Measurements from ENCODE around the gene GPD2. TPM values are rescaled to one million over a fixed set of nuclear protein-coding genes. Genes with fewer than 3 reads are reported as not detected.
A peak's percentile ranks its signal among the peaks of the same experiment; 100 is the strongest.

The GPD2 gene
- total and polyA plus RNA-seq, 5 donors = 6.0 to 22.3 (median 16.0) TPM

DNA sequence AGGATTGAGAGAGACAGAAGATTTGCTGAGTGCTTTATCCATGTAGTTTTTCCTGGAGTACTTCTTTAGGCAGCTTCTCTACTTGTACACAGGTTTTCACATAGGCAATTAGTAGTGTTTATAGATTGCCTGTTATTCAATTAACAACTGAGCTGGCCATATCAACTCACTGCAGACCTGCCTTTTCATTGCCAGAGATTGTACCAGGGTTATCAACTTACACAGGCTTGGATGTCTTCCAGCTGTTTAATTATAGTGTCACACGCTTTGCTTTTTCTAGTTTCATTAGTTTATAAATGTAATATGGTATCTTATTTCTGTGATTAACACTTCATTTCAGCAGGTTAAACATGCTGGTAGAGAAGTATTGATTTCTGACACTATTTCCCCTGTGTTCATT lies 125.9 kb downstream of the GPD2 start:
- no peak for ATAC-seq
- DNase-seq = no peak
- WGBS = 34% methylated on average over 1 of the region's 1 CpG

DNA sequence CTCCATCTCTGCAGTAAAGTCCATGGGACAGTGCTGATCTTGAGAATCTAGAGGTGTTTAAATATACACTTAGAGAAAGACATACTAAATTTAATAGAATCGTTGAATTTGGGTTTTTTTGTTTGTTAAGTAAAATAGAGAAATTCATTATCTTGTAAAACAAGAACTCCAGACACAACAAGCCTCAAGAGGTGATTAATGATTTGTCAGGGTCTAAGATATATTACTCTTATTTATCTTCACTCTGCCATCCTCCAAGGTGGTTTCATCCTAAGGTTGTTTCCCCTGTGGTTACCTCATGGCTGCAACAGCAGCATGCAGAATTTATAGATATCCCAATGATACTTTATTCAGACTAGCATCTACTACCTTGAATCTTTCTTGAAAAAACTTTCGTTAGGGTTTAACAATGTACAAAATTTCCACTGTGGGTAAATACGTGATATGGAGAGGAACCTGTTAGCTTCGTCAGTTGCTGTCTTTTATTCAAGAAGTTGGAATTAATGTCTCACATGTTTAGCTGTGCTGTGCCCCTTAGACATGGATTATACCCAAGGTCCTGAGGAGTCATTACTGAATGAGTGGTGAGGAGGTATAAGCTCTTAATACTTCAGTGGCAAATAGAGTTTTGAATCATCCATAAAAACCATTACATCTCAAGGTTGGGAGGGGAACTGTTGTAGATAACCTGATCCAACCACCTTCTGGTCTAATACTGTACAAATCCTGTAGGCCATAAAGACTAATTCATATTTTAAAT lies 128.0 kb downstream of the GPD2 start:
- DNase-seq = no peak
- WGBS = 97% methylated on average over 4 of the region's 4 CpGs

More for the DNA sequence above, 125.9 kb downstream of the GPD2 start:
- intact Hi-C loops (cut with DNase I) = no loop called here
- Histone ChIP-seq H3K4me1 (ENCODE audit: control insufficient read depth, insufficient read depth, low read length) (no peaks in the 10 kb centered on the region), H3K4me3 (ENCODE audit: low read length) (no peak overlapping the region), H3K27me3 (ENCODE audit: control insufficient read depth, insufficient read depth) (no peaks in the 10 kb centered on the region), H3K27ac (ENCODE audit: low read length) (no peak overlapping the region), H3K9me3 (ENCODE audit: control insufficient read depth, low read length) (no peaks in the 10 kb centered on the region)

DNA sequence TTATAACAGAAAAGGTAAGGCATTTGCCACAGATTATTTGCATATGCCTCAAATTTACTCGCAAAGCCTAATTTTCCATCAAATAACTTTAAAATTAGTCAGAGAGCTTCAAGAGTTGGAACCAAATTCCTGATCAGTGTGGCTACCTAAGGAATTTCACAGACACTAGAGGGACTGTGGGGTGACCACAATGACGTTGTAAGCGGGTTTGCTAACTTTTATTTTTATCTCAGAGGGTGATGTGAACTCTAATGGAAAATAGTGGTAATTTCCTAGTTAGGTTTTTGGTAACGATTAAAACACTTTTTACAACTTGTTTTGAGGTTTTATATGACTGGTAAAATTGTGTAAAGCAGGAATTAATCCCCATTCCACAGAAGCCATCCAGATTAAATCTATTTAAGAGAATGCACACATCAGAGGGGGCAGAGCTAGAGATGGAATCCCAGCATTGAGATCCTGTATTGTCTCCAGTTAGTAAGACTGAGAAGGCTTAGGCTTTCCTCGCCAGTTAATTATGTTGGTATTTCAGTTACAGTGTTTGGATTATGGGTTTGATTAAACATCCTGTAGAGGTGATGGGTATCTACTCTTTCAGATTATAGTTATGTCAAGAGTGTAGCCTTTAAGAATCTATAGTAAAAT lies 129.0 kb downstream of the GPD2 start:
- Histone ChIP-seq H3K4me3 (ENCODE audit: low read length) (no peak overlapping the region), H3K27ac (ENCODE audit: low read length) (no peak overlapping the region), H3K27me3 (ENCODE audit: control insufficient read depth, insufficient read depth) (no peaks in the 10 kb centered on the region), H3K4me1 (ENCODE audit: control insufficient read depth, insufficient read depth, low read length) (no peaks in the 10 kb centered on the region), H3K9me3 (ENCODE audit: control insufficient read depth, low read length) (no peaks in the 10 kb centered on the region)
- no peak for DNase-seq
- intact Hi-C loops (cut with DNase I) = no loop called here
- WGBS = 81% methylated on average over 5 of the region's 5 CpGs
- no peak for ATAC-seq

More for the DNA sequence above, 128.0 kb downstream of the GPD2 start:
- H3K4me3 ChIP-seq (ENCODE audit: low read length) = no peak overlapping the region
- no peak for ATAC-seq
- H3K4me1 ChIP-seq (ENCODE audit: control insufficient read depth, insufficient read depth, low read length) = no peaks in the 10 kb centered on the region
- no peak overlapping the region for H3K27ac ChIP-seq (ENCODE audit: low read length)
- no peaks in the 10 kb centered on the region for H3K9me3 ChIP-seq (ENCODE audit: control insufficient read depth, low read length)
- intact Hi-C loops (cut with DNase I) = no loop called here
- no peaks in the 10 kb centered on the region for H3K27me3 ChIP-seq (ENCODE audit: control insufficient read depth, insufficient read depth)

GRCh38 chr2:156573710-156574109 lies 137.5 kb downstream of the GPD2 start:
- DNase-seq = no peak
- ATAC-seq = no peak
- intact Hi-C loops (cut with DNase I) = no loop called here
- H3K9me3 ChIP-seq (ENCODE audit: control insufficient read depth, low read length) = no peaks in the 10 kb centered on the region
- 89% methylated on average over 2 of the region's 2 CpGs for WGBS
- H3K27me3 ChIP-seq (ENCODE audit: control insufficient read depth, insufficient read depth) = no peaks in the 10 kb centered on the region
- H3K27ac ChIP-seq (ENCODE audit: low read length) = no peak overlapping the region
- H3K4me1 ChIP-seq (ENCODE audit: control insufficient read depth, insufficient read depth, low read length) = no peaks in the 10 kb centered on the region
- H3K4me3 ChIP-seq (ENCODE audit: low read length) = no peak overlapping the region

GRCh38 chr2:156574112-156574511 lies 137.9 kb downstream of the GPD2 start:
- no peak for DNase-seq
- no peak for ATAC-seq
- Histone ChIP-seq H3K9me3 (ENCODE audit: control insufficient read depth, low read length) (no peaks in the 10 kb centered on the region), H3K4me1 (ENCODE audit: control insufficient read depth, insufficient read depth, low read length) (no peaks in the 10 kb centered on the region), H3K27me3 (ENCODE audit: control insufficient read depth, insufficient read depth) (no peaks in the 10 kb centered on the region), H3K4me3 (ENCODE audit: low read length) (no peak overlapping the region), H3K27ac (ENCODE audit: low read length) (no peak overlapping the region)
- intact Hi-C loops (cut with DNase I) = no loop called here

GRCh38 chr2:156576005-156576404 lies 139.8 kb downstream of the GPD2 start:
- Histone ChIP-seq H3K4me1 (ENCODE audit: control insufficient read depth, insufficient read depth, low read length) (no peaks in the 10 kb centered on the region), H3K9me3 (ENCODE audit: control insufficient read depth, low read length) (no peaks in the 10 kb centered on the region), H3K27ac (ENCODE audit: low read length) (no peak overlapping the region), H3K27me3 (ENCODE audit: control insufficient read depth, insufficient read depth) (no peaks in the 10 kb centered on the region), H3K4me3 (ENCODE audit: low read length) (no peak overlapping the region)
- DNase-seq = no peak
- WGBS = 66% methylated on average over 3 of the region's 3 CpGs
- intact Hi-C loops (cut with DNase I) = no loop called here
- ATAC-seq = no peak

DNA sequence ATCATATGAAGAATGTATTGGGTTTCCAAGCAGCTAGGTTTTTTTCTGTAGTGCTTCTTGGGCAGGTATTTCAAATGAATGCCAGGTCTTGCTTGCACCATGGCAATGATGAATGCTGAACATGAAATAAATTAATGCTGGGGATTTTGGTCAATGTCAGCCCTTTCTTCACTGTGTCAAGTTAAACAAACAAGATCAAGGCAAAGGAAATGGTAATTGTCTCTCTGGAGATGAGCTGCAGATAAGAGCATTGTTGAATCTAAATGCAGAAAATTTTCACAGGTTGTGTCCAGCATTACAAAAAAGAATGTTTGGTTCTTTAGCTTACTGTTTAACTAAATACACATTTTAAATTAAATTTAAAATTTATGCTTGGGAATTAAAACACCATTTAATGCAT lies 144.3 kb downstream of the GPD2 start:
- intact Hi-C loops (cut with DNase I) = loop anchor here in 3 of 4 donors (10.0 kb wide), 2 partner anchors 186 to 246 kb away; partner anchors contain the start of gene NR4A2 (in 3 of the 3)
- Histone ChIP-seq H3K27me3 (ENCODE audit: control insufficient read depth, insufficient read depth) (no peaks in the 10 kb centered on the region), H3K4me1 (ENCODE audit: control insufficient read depth, insufficient read depth, low read length) (no peaks in the 10 kb centered on the region), H3K4me3 (ENCODE audit: low read length) (no peak overlapping the region), H3K9me3 (ENCODE audit: control insufficient read depth, low read length) (no peaks in the 10 kb centered on the region), H3K27ac (ENCODE audit: low read length) (no peak overlapping the region)
- DNase-seq (no peak), ATAC-seq (no peak)

DNA sequence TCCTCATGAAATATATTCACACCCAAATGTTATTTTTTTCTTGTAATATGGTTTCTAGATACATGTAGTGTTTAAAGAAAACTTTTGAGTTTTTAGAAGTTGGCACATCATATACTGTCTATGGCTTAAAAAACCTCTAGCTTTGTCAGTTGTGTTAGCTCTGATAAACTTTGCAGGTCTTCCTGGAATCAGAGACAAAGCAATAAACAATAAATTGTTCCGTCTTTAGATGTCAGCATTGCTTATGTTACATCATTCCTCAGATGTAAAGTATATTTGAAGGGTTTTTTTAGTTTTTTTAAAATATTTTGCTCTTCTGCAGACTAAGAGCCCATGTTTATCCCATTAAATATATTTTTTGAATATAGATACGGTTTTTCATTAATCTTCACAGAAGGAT lies 145.1 kb downstream of the GPD2 start:
- no peak for DNase-seq
- H3K27ac ChIP-seq (ENCODE audit: low read length) = no peak overlapping the region
- no peaks in the 10 kb centered on the region for H3K27me3 ChIP-seq (ENCODE audit: control insufficient read depth, insufficient read depth)
- H3K4me3 ChIP-seq (ENCODE audit: low read length) = no peak overlapping the region
- no peak for ATAC-seq
- WGBS = 96% methylated on average over 2 of the region's 2 CpGs
- intact Hi-C loops (cut with DNase I) = loop anchor here in 3 of 4 donors (10.0 kb wide), 2 partner anchors 186 to 246 kb away; partner anchors contain the start of gene NR4A2 (in 3 of the 3)
- no peaks in the 10 kb centered on the region for H3K4me1 ChIP-seq (ENCODE audit: control insufficient read depth, insufficient read depth, low read length)
- H3K9me3 ChIP-seq (ENCODE audit: control insufficient read depth, low read length) = no peaks in the 10 kb centered on the region

GRCh38 chr2:156585457-156585856 lies 149.3 kb downstream of the GPD2 start:
- Histone ChIP-seq H3K27me3 (ENCODE audit: control insufficient read depth, insufficient read depth) (no peaks in the 10 kb centered on the region), H3K27ac (ENCODE audit: low read length) (no peak overlapping the region), H3K9me3 (ENCODE audit: control insufficient read depth, low read length) (no peaks in the 10 kb centered on the region), H3K4me1 (ENCODE audit: control insufficient read depth, insufficient read depth, low read length) (no peaks in the 10 kb centered on the region), H3K4me3 (ENCODE audit: low read length) (no peak overlapping the region)
- ATAC-seq (no peak), DNase-seq (no peak)
- 97% methylated on average over 1 of the region's 1 CpG for WGBS
- intact Hi-C loops (cut with DNase I) = loop anchor here in 3 of 4 donors (10.0 kb wide), 2 partner anchors 191 to 251 kb away; partner anchors contain the start of gene NR4A2 (in 3 of the 3)

DNA sequence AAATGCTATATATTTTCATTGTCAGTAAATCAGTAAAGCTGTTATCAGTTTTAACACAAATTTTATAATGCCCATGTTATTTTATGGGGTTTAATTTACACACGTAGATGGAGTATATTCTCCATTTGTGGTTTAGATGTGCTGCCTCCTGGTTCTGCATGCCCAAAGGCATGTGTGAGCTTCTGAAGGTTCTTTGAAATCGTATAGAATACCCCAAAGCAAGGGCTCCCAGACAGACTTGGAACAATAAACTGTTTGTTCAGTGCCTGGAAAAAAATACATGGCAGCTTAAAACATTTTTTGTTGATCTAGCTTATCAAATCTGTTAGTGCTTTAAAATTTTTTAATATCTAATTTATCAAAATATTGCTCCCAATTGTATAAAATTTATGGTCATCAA lies 150.4 kb downstream of the GPD2 start:
- no peaks in the 10 kb centered on the region for H3K4me1 ChIP-seq (ENCODE audit: control insufficient read depth, insufficient read depth, low read length)
- intact Hi-C loops (cut with DNase I) = loop anchor here in 3 of 4 donors (10.0 kb wide), 2 partner anchors 192 to 252 kb away; partner anchors contain the start of gene NR4A2 (in 3 of the 3)
- no peaks in the 10 kb centered on the region for H3K9me3 ChIP-seq (ENCODE audit: control insufficient read depth, low read length)
- DNase-seq (no peak), ATAC-seq (no peak)
- H3K27me3 ChIP-seq (ENCODE audit: control insufficient read depth, insufficient read depth) = no peaks in the 10 kb centered on the region
- H3K27ac ChIP-seq (ENCODE audit: low read length) = no peak overlapping the region
- H3K4me3 ChIP-seq (ENCODE audit: low read length) = no peak overlapping the region
- 88% methylated on average over 2 of the region's 2 CpGs for WGBS

GRCh38 chr2:156589381-156590079 lies 153.4 kb downstream of the GPD2 start:
- intact Hi-C loops (cut with DNase I) = loop anchor here in 3 of 4 donors (10.0 kb wide), 2 partner anchors 195 to 255 kb away; partner anchors contain the start of gene NR4A2 (in 3 of the 3)
- 27% methylated on average over 10 of the region's 10 CpGs for WGBS
- Histone ChIP-seq H3K27me3 (ENCODE audit: control insufficient read depth, insufficient read depth) (no peaks in the 10 kb centered on the region), H3K27ac (ENCODE audit: low read length) (no peak overlapping the region), H3K4me3 (ENCODE audit: low read length) (no peak overlapping the region), H3K9me3 (ENCODE audit: control insufficient read depth, low read length) (no peaks in the 10 kb centered on the region), H3K4me1 (ENCODE audit: control insufficient read depth, insufficient read depth, low read length) (no peaks in the 10 kb centered on the region)
- ATAC-seq = peak; percentile 54 to 80
- DNase-seq = peak in 2 of 3 donors; percentile 18 to 43

All from right cardiac atrium (tissue), 5 donors.